Measurements from ENCODE around the gene HSPA14. TPM values are rescaled to one million over a fixed set of nuclear protein-coding genes. Genes with fewer than 3 reads are reported as not detected.

HSPA14 gene
- total RNA-seq, 1 donor from 2014 or later: 9.7 TPM

DNA sequence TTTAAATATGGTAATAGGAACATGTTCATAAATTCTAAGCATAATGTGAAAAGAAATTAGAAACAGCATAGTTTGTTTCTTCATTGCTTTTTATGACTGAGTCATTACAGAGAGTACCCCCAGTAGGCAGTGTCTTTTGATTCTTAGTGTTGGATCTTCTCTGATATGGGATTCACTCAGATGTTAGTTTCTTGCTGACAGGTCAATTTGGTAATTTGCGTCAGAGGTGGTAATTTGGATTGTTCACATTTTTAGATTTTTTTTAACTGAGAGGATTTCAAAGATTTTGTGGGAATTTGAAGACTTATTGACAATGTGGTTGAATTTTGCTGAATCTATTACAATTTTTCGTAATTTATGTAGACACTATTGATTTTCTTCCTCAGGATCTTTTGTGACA, 2.1 kb downstream of the HSPA14 start:
- DNase-seq (ENCODE audit: low read depth): no peak
- Histone ChIP-seq H3K27me3 (ENCODE audit: control insufficient read depth, insufficient read depth, low read length) (no peaks in the 10 kb centered on the region), H3K36me3 (ENCODE audit: control insufficient read depth, insufficient read depth, low read length) (peaks cover 2% of the 10 kb centered on the region), H3K4me3 (ENCODE audit: low read depth, low read length) (no peak overlapping the region)
- TF ChIP-seq, protein P1, sequence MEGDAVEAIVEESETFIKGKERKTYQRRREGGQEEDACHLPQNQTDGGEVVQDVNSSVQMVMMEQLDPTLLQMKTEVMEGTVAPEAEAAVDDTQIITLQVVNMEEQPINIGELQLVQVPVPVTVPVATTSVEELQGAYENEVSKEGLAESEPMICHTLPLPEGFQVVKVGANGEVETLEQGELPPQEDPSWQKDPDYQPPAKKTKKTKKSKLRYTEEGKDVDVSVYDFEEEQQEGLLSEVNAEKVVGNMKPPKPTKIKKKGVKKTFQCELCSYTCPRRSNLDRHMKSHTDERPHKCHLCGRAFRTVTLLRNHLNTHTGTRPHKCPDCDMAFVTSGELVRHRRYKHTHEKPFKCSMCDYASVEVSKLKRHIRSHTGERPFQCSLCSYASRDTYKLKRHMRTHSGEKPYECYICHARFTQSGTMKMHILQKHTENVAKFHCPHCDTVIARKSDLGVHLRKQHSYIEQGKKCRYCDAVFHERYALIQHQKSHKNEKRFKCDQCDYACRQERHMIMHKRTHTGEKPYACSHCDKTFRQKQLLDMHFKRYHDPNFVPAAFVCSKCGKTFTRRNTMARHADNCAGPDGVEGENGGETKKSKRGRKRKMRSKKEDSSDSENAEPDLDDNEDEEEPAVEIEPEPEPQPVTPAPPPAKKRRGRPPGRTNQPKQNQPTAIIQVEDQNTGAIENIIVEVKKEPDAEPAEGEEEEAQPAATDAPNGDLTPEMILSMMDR (IDR thresholded peaks at IDR 0.05; ENCODE audit: insufficient read depth, low read length, poor library complexity, severe bottlenecking): no peak

DNA sequence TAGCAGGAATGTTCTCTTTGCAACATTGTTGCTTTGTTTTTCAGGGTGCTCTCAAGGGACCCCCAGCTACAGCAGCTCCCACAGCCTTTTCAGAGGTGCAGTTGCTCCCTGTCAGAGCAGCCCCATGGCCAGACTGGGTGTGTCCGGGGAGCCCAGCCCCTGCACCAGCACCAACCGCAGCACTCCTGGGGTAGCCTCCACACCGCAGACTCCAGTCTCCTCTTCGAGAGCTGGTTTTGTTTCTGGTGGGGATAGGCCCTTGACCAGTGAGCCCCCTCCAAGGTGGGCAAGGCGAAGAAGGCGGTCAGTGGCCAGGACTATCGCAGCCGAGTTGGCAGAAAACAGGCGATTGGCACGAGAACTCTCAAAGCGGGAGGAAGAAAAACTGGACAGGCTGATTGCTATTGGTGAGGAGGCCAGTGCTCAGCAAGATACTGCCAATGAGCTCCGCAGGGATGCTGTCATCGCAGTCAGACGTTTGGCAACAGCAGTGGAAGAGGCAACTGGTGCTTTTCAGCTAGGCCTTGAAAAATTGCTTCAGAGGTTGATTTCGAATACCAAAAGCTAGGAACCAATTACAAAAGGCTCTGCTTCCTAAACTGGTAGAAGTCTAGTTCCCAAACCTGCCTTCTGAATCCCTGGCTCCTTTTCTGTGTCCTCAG, 5.4 kb downstream of the HSPA14 start:
- no peak overlapping the region for H3K4me3 ChIP-seq (ENCODE audit: low read depth, low read length)
- DNase-seq (ENCODE audit: low read depth): no peak
- TF ChIP-seq, protein P1 (IDR thresholded peaks at IDR 0.05; ENCODE audit: insufficient read depth, low read length, poor library complexity, severe bottlenecking): no peak
- H3K27me3 ChIP-seq (ENCODE audit: control insufficient read depth, insufficient read depth, low read length): no peaks in the 10 kb centered on the region
- peaks cover 2% of the 10 kb centered on the region for H3K36me3 ChIP-seq (ENCODE audit: control insufficient read depth, insufficient read depth, low read length)

DNA sequence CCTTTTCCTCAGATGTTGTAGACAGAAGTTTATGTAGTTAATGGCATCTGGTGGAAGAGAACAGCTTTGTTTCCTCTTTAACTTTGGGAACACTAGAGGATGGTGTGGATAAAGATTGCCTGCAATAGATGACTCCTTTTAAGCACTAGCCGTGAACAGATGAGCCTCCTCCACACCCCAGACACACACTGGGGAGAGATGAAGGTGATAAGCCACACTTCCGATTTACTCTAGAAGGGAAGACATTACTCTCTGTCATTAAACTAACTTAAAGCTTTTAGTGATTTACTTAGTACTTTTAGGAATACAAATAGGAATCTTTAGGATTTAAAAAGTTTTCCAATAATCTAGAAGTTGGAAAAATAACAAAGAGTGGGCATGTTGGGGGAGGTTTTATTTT, 6.8 kb downstream of the HSPA14 start:
- Histone ChIP-seq H3K36me3 (ENCODE audit: control insufficient read depth, insufficient read depth, low read length) (peaks cover 2% of the 10 kb centered on the region), H3K27me3 (ENCODE audit: control insufficient read depth, insufficient read depth, low read length) (no peaks in the 10 kb centered on the region), H3K4me3 (ENCODE audit: low read depth, low read length) (no peak overlapping the region)
- DNase-seq (ENCODE audit: low read depth): no peak
- TF ChIP-seq, protein P1 (IDR thresholded peaks at IDR 0.05; ENCODE audit: insufficient read depth, low read length, poor library complexity, severe bottlenecking): no peak

DNA sequence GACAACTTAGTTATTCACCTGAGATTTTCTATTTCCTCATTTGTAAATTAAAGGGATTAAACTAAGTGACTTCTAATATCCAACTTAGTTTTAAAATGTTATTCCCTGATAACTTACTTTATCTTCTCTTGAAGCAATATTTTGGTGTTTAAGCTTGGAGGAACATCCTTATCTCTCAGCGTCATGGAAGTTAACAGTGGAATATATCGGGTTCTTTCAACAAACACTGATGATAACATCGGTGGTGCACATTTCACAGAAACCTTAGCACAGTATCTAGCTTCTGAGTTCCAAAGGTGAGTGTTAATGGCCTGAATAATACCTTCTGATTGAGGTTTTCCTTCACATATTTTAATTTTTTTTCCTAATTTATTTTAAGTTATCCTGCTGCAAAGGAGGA, 14.1 kb downstream of the HSPA14 start:
- DNase-seq (ENCODE audit: low read depth): no peak
- TF ChIP-seq, protein P1 (IDR thresholded peaks at IDR 0.05; ENCODE audit: insufficient read depth, low read length, poor library complexity, severe bottlenecking): no peak

DNA sequence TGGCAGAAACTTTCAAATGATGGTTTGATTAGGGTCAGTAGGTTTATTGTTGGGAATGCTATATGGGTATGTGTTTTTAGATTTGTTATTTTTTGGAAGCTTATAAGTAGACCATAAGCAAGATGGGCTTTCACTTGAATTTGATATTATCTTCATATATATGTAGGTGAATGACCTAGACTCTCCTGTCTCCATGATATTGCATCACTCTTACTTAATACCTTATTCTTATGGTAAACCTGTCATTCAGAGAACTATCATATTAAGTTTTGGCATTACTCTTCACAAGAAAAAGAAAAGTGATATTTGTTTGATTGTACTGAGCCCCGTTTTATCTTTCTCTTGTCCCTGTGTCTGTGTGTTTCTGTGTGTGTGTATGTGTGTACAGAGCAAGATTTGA, 17.3 kb downstream of the HSPA14 start:
- TF ChIP-seq, protein P1 (IDR thresholded peaks at IDR 0.05; ENCODE audit: insufficient read depth, low read length, poor library complexity, severe bottlenecking): no peak
- Histone ChIP-seq H3K4me3 (ENCODE audit: low read depth, low read length) (no peak overlapping the region), H3K36me3 (ENCODE audit: control insufficient read depth, insufficient read depth, low read length) (peaks cover 2% of the 10 kb centered on the region), H3K27me3 (ENCODE audit: control insufficient read depth, insufficient read depth, low read length) (no peaks in the 10 kb centered on the region)
- DNase-seq (ENCODE audit: low read depth): no peak

More for the DNA sequence above, 14.1 kb downstream of the HSPA14 start:
- H3K36me3 ChIP-seq (ENCODE audit: control insufficient read depth, insufficient read depth, low read length): no peaks in the 10 kb centered on the region
- H3K27me3 ChIP-seq (ENCODE audit: control insufficient read depth, insufficient read depth, low read length): no peaks in the 10 kb centered on the region
- no peak overlapping the region for H3K4me3 ChIP-seq (ENCODE audit: low read depth, low read length)
